ENCODE results near the gene ACAD11. TPM values are rescaled to one million over a fixed set of nuclear protein-coding genes. Genes with fewer than 3 reads are reported as not detected.
A peak's percentile ranks its signal among the peaks of the same experiment; 100 is the strongest.

The ACAD11 gene
- total and polyA plus RNA-seq, 2 donors = 10.2 to 26.2 TPM

DNA sequence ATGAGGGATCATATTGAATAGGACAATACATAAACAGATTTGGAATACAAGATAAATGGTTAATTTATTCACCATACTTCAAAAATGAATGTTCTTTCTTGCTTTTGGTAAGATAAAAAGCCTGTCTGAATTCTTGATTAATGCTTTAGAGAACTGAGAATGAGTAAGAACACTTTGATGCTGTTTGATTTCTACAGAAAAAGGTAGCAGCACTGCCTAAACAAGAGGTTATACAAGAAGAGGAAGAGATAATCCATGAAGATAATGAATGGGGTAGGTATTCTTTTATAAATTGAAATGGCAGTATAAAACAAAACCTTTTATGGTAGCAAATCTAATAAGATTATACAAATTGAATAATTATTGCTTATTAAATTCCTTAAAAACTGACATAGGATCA lies 15.8 kb upstream of the ACAD11 start:
- Histone ChIP-seq H3K27ac (ENCODE audit: low read depth in 1 of 2, low read length in 1 of 2) (no peak overlapping the region), H3K36me3 (ENCODE audit: control insufficient read depth in 2 of 2, insufficient read depth in 2 of 2, low read length in 1 of 2) (peaks cover 6 to 20% of the 10 kb centered on the region in 2 donors), H3K9me3 (ENCODE audit: control insufficient read depth in 2 of 2, insufficient read depth in 1 of 2, low read length in 1 of 2) (no peaks in the 10 kb centered on the region), H3K4me3 (ENCODE audit: low read length in 2 of 2) (no peak overlapping the region), H3K4me1 (ENCODE audit: control insufficient read depth in 2 of 2, insufficient read depth in 2 of 2, low read length in 2 of 2) (no peaks in the 10 kb centered on the region), H3K27me3 (ENCODE audit: control insufficient read depth in 2 of 2, insufficient read depth in 1 of 2, low read length in 1 of 2) (no peaks in the 10 kb centered on the region)
- DNase-seq (ENCODE audit: low read depth in 6 of 9, low spot score in 9 of 9) = no peak

DNA sequence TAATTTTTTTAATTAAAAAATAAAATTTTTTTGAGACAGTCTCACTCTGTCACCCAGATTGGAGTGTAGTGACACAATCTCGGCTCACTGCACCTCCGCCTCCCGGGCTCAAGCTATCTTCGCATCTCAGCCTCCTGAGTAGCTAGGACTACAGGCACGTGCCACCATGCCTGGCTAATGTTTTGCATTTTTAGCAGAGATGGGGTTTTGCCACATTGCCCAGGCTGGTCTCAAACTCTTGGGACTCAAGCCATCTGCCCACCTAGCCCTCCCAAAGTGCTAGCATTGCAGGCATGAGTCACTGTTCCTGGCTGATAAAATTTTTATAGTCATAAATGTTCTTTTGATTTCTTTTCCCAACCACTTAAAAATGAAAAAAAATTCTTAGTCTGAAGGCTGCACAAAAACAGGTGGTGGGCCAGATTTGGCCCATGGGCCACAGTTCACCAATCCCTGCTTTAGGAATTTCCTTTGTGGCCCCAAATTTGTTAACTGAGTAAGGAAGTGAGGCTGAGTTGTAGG lies 9.7 kb upstream of the ACAD11 start:
- Histone ChIP-seq H3K36me3 (ENCODE audit: control insufficient read depth in 2 of 2, insufficient read depth in 2 of 2, low read length in 1 of 2) (peaks cover under 1 to 27% of the 10 kb centered on the region in 2 donors), H3K4me3 (ENCODE audit: low read length in 2 of 2) (no peak overlapping the region), H3K4me1 (ENCODE audit: control insufficient read depth in 2 of 2, insufficient read depth in 2 of 2, low read length in 2 of 2) (no peaks in the 10 kb centered on the region), H3K27me3 (ENCODE audit: control insufficient read depth in 2 of 2, insufficient read depth in 1 of 2, low read length in 1 of 2) (no peaks in the 10 kb centered on the region), H3K27ac (ENCODE audit: low read depth in 1 of 2, low read length in 1 of 2) (no peak overlapping the region), H3K9me3 (ENCODE audit: control insufficient read depth in 2 of 2, insufficient read depth in 1 of 2, low read length in 1 of 2) (no peaks in the 10 kb centered on the region)
- no peak for DNase-seq (ENCODE audit: low read depth in 6 of 9, low spot score in 9 of 9)
- 97% methylated on average over 5 of the region's 5 CpGs for WGBS

DNA sequence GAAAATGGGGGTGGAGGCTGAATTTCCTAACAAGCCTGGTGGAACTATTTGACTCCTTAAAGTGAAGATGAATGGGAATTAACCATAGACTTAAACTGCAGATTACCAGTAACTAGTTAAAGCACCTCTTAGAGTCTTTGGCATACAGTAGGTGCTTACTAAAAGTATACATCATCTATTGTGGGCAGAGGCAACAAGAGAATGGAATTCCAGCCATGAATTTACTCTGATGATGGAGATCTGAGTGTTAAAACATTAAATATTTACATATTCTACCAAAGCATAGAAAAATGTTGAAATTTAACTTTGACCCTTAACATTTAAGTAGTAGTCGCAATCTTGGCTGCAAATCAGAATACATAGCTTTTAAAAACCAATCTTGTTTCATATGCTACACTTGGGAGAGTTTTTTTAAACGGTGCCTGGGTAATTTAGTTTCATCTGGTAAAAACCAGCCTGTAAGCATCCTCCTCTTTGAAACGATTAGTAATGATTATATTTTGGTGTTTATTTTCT lies 5.7 kb upstream of the ACAD11 start:
- Histone ChIP-seq H3K9me3 (ENCODE audit: control insufficient read depth in 2 of 2, insufficient read depth in 1 of 2, low read length in 1 of 2) (no peaks in the 10 kb centered on the region), H3K36me3 (ENCODE audit: control insufficient read depth in 2 of 2, insufficient read depth in 2 of 2, low read length in 1 of 2) (peaks cover 0 to 15% of the 10 kb centered on the region in 2 donors), H3K27ac (ENCODE audit: low read depth in 1 of 2, low read length in 1 of 2) (no peak overlapping the region), H3K27me3 (ENCODE audit: control insufficient read depth in 2 of 2, insufficient read depth in 1 of 2, low read length in 1 of 2) (no peaks in the 10 kb centered on the region), H3K4me1 (ENCODE audit: control insufficient read depth in 2 of 2, insufficient read depth in 2 of 2, low read length in 2 of 2) (no peaks in the 10 kb centered on the region), H3K4me3 (ENCODE audit: low read length in 2 of 2) (no peak overlapping the region)
- no peak for DNase-seq (ENCODE audit: low read depth in 6 of 9, low spot score in 9 of 9)
- 95% methylated on average over 3 of the region's 3 CpGs for WGBS

DNA sequence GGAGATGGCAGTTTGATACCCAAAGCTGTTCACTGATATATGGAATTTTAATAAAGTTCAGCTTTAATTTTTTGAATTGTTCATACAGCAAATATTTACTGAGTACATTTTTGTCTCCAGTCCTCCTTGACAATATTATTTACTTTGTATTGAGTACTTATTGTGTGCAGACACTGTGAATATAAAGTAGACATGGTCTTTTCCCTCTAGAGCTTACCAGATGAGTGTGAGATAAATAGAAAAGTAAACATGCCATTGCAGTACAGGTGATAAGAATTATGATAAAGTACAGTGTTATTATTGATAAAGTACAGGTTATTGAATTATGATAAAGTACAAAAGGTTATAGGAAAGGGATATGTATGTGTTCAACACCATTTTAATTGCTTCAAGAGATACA lies 2.6 kb upstream of the ACAD11 start:
- Histone ChIP-seq H3K4me3 (ENCODE audit: low read length in 2 of 2) (no peak overlapping the region), H3K27ac (ENCODE audit: low read depth in 1 of 2, low read length in 1 of 2) (no peak overlapping the region), H3K9me3 (ENCODE audit: control insufficient read depth in 2 of 2, insufficient read depth in 1 of 2, low read length in 1 of 2) (no peaks in the 10 kb centered on the region), H3K27me3 (ENCODE audit: control insufficient read depth in 2 of 2, insufficient read depth in 1 of 2, low read length in 1 of 2) (no peaks in the 10 kb centered on the region), H3K36me3 (ENCODE audit: control insufficient read depth in 2 of 2, insufficient read depth in 2 of 2, low read length in 1 of 2) (peaks cover 0 to 8% of the 10 kb centered on the region in 2 donors), H3K4me1 (ENCODE audit: control insufficient read depth in 2 of 2, insufficient read depth in 2 of 2, low read length in 2 of 2) (peaks cover 3 to 8% of the 10 kb centered on the region in 2 donors)
- no peak for DNase-seq (ENCODE audit: low read depth in 6 of 9, low spot score in 9 of 9)

DNA sequence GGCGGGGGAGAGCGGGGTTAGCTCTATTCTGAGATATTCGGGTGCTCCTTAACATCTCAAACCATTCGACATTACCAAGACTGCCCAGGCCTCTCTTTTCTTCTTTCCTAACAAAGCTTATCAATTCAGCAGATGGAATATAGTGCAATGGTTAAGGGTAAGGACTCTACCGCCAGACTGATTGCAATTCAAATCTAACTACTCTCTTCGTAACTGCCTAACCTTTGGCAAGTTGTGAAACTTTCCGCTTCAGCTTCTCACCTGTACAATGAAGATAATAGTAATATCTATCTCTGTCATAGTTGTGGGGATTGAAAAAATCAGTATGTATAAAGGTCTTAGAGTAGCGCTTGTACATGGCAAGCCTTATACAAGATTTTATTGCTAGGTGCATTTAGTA lies 1.5 kb upstream of the ACAD11 start:
- Histone ChIP-seq H3K9me3 (ENCODE audit: control insufficient read depth in 2 of 2, insufficient read depth in 1 of 2, low read length in 1 of 2) (no peaks in the 10 kb centered on the region), H3K36me3 (ENCODE audit: control insufficient read depth in 2 of 2, insufficient read depth in 2 of 2, low read length in 1 of 2) (peaks cover 0 to 3% of the 10 kb centered on the region in 2 donors), H3K27ac (ENCODE audit: low read depth in 1 of 2, low read length in 1 of 2) (no peak overlapping the region), H3K4me1 (ENCODE audit: control insufficient read depth in 2 of 2, insufficient read depth in 2 of 2, low read length in 2 of 2) (peaks cover 3 to 8% of the 10 kb centered on the region in 2 donors), H3K4me3 (ENCODE audit: low read length in 2 of 2) (peak overlapping the region; percentile 63 to 77), H3K27me3 (ENCODE audit: control insufficient read depth in 2 of 2, insufficient read depth in 1 of 2, low read length in 1 of 2) (no peaks in the 10 kb centered on the region)
- WGBS = 43% methylated on average over 8 of the region's 8 CpGs
- DNase-seq (ENCODE audit: low read depth in 6 of 9, low spot score in 9 of 9) = peak in 3 of 9 donors; percentile 5 to 15 (median 11)

DNA sequence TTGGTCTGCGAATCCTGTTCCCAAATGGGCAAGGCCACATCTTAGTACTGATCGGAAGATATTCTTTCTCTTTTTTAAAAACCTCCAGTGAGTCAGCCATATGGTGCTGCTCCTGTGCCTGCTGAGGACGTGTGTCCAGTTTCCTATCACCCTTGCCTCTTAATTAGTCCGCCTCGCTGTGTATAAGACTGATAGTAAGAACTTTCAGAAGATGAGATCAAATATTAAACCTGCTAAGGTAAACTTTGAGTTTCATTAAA lies 1.1 kb upstream of the ACAD11 start:
- H3K36me3 ChIP-seq (ENCODE audit: control insufficient read depth in 2 of 2, insufficient read depth in 2 of 2, low read length in 1 of 2) = no peaks in the 10 kb centered on the region
- H3K4me3 ChIP-seq (ENCODE audit: low read length in 2 of 2) = peak overlapping the region; percentile 63 to 77
- H3K4me1 ChIP-seq (ENCODE audit: control insufficient read depth in 2 of 2, insufficient read depth in 2 of 2, low read length in 2 of 2) = peaks cover 3 to 8% of the 10 kb centered on the region in 2 donors
- peak overlapping the region; percentile 55 to 83 for H3K27ac ChIP-seq (ENCODE audit: low read depth in 1 of 2, low read length in 1 of 2)
- no peaks in the 10 kb centered on the region for H3K9me3 ChIP-seq (ENCODE audit: control insufficient read depth in 2 of 2, insufficient read depth in 1 of 2, low read length in 1 of 2)
- no peaks in the 10 kb centered on the region for H3K27me3 ChIP-seq (ENCODE audit: control insufficient read depth in 2 of 2, insufficient read depth in 1 of 2, low read length in 1 of 2)
- 2% methylated on average over 5 of the region's 5 CpGs for WGBS
- DNase-seq (ENCODE audit: low read depth in 6 of 9, low spot score in 9 of 9) = peak in 1 of 9 donors; percentile 8

DNA sequence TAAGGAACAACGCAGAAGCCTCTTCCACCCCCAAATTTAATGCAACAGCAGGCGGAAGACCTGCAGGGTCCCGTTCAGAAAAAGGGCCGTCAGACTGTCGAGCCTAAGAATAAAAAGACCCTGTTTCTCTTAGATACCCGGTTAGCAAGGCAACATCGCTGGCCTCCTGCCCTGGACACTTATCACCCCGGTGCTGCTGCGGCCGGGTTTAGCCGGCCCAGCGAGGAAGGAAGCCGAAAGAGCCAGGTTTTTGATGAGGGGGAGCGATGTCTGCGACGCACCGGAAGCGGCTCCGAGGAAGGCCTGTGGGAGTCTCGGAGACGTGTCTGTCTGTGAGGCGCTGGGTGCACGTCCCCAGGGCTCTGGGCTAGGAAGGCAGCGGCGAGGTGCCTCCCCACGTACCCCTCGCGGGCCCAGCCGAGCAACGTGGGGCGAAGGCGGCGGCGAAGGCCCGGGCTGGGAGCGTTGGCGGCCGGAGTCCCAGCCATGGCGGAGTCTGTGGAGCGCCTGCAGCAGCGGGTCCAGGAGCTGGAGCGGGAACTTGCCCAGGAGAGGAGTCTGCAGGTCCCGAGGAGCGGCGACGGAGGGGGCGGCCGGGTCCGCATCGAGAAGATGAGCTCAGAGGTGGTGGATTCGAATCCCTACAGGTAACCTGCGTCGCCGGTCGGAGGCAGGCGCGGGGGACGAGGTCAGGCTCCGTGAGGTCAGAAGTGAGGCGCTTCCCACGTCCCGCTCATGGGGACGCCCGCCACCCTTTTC lies 622 bp upstream of the ACAD11 start, which contains the start of gene UBA5:
Gene UBA5, plus strand, starts transcription at position 278 of the 759 bp plus-strand sequence. Its CDS starts 209 bp downstream, at position 487.
- Histone ChIP-seq H3K4me3 (ENCODE audit: low read length in 2 of 2) (peak within 1 kb of the TSS; percentile 63 to 77), H3K36me3 (ENCODE audit: control insufficient read depth in 2 of 2, insufficient read depth in 2 of 2, low read length in 1 of 2) (no peaks in the 10 kb centered on the region), H3K9me3 (ENCODE audit: control insufficient read depth in 2 of 2, insufficient read depth in 1 of 2, low read length in 1 of 2) (no peaks in the 10 kb centered on the region), H3K27me3 (ENCODE audit: control insufficient read depth in 2 of 2, insufficient read depth in 1 of 2, low read length in 1 of 2) (no peaks in the 10 kb centered on the region), H3K27ac (ENCODE audit: low read depth in 1 of 2, low read length in 1 of 2) (peak within 1 kb of the TSS; percentile 83 to 87), H3K4me1 (ENCODE audit: control insufficient read depth in 2 of 2, insufficient read depth in 2 of 2, low read length in 2 of 2) (peaks cover 3 to 8% of the 10 kb centered on the region in 2 donors)
- WGBS = under 1% methylated on average over 64 of the region's 64 CpGs
- peak; percentile 58 to 88 (median 70) for DNase-seq (ENCODE audit: low read depth in 6 of 9, low spot score in 9 of 9)

DNA sequence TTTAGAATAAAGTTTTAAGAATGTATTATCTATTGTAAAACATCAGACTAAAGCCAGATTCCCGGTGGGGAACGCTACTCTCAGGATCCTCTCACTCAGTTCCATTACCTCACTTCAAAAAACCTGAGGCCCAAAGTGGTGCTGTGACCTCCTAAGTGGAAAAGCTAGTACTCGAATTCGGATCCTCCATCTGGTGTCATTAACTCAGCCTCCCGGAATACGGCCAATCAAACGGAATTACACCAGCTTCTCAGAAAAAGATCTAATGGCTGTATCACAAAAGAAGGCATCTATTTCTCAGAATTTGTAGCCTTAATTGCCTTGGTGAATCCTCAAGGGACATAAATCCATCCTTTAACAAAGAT lies 627 bp downstream of the ACAD11 start:
- Histone ChIP-seq H3K4me3 (ENCODE audit: low read length in 2 of 2) (peak overlapping the region; percentile 63 to 77), H3K27ac (ENCODE audit: low read depth in 1 of 2, low read length in 1 of 2) (peak overlapping the region in 1 of 2 donors; percentile 83), H3K27me3 (ENCODE audit: control insufficient read depth in 2 of 2, insufficient read depth in 1 of 2, low read length in 1 of 2) (no peaks in the 10 kb centered on the region), H3K36me3 (ENCODE audit: control insufficient read depth in 2 of 2, insufficient read depth in 2 of 2, low read length in 1 of 2) (no peaks in the 10 kb centered on the region), H3K4me1 (ENCODE audit: control insufficient read depth in 2 of 2, insufficient read depth in 2 of 2, low read length in 2 of 2) (peaks cover 3 to 8% of the 10 kb centered on the region in 2 donors), H3K9me3 (ENCODE audit: control insufficient read depth in 2 of 2, insufficient read depth in 1 of 2, low read length in 1 of 2) (no peaks in the 10 kb centered on the region)
- 33% methylated on average over 7 of the region's 7 CpGs for WGBS
- DNase-seq (ENCODE audit: low read depth in 6 of 9, low spot score in 9 of 9) = no peak

DNA sequence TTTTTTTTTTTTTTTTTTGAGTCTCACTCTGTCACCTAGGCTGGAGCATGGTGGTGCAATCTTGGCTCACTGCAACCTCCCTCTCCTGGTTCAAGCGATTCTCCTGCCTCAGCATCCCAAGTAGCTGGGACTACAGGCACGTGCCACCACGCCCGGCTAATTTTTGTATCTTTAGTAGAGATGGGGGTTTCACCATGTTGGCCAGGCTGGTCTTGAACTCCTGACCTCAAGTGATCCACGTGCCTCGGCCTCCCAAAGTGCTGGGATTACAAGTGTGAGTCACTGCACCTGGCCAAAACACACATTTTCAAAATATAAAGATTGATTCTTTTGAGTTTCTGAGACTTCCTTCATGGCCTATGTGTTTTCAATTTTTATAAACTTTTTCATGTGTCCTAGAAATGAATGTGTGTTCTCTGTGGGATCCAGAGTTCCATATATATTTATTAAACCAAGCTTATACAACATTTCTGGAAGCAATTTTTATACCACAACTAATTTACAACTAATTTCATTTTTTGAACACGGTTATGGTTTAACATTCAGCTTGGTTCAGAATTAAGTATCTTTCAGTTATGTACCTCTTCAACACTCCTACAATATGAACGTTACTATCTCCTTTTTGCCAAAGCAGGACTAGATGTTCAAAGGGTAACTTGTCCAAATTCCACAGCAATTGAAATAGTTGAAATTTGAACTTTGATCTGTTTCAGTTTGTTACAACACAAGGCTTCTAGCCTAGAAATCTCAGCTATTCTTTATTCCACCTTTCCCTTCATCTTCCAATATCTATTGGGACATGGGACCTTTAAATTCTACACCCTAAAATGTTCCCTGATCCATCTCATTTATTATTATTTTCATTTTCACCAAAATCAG lies 1.5 kb downstream of the ACAD11 start:
- Histone ChIP-seq H3K9me3 (ENCODE audit: control insufficient read depth in 2 of 2, insufficient read depth in 1 of 2, low read length in 1 of 2) (no peaks in the 10 kb centered on the region), H3K36me3 (ENCODE audit: control insufficient read depth in 2 of 2, insufficient read depth in 2 of 2, low read length in 1 of 2) (no peaks in the 10 kb centered on the region), H3K4me3 (ENCODE audit: low read length in 2 of 2) (no peak overlapping the region), H3K27me3 (ENCODE audit: control insufficient read depth in 2 of 2, insufficient read depth in 1 of 2, low read length in 1 of 2) (no peaks in the 10 kb centered on the region), H3K27ac (ENCODE audit: low read depth in 1 of 2, low read length in 1 of 2) (no peak overlapping the region), H3K4me1 (ENCODE audit: control insufficient read depth in 2 of 2, insufficient read depth in 2 of 2, low read length in 2 of 2) (peaks cover 3 to 8% of the 10 kb centered on the region in 2 donors)
- WGBS = 96% methylated on average over 8 of the region's 8 CpGs
- DNase-seq (ENCODE audit: low read depth in 6 of 9, low spot score in 9 of 9) = no peak
